MG63 (cell line): Measurements from ENCODE around the gene WNT9B. TPM values are rescaled to one million over a fixed set of nuclear protein-coding genes. Genes with fewer than 3 reads are reported as not detected.
"Not testable (repeated sequence)": the region's sequence is repeated elsewhere in the genome, so short reads cannot be mapped to it uniquely, and the experiment has no call there.

Source experiments
- DNase-seq: peaks from one replicate; pipeline ENCODE4 v3.0.0-alpha.2; 2020
- H3K27me3 ChIP-seq: fragments of 250-450 bp; sonication (Bioruptor Pico); 2 replicates; pipeline ENCODE4 v1.5.1; 2020; ENCODE audit warnings: mild to moderate bottlenecking, moderate library complexity
- H3K36me3 ChIP-seq: fragments of 250-450 bp; sonication (Bioruptor Pico); 2 replicates; pipeline ENCODE4 v1.5.1; 2020; ENCODE audit warnings: mild to moderate bottlenecking, moderate library complexity
- H3K4me3 ChIP-seq: fragments of 250-450 bp; sonication (Bioruptor Pico); 2 replicates; pipeline ENCODE4 v1.5.1; 2020; ENCODE audit warnings: mild to moderate bottlenecking, moderate library complexity
- H3K9me3 ChIP-seq: fragments of 250-450 bp; sonication (Bioruptor Pico); 2 replicates; pipeline ENCODE4 v1.5.1; 2020; ENCODE audit warnings: mild to moderate bottlenecking, moderate library complexity
- total RNA-seq: library from RNA; depleted of rRNA; stranded (reverse); fragments of >200 nt; shearing (Covaris generic); gene quantifications from 2 replicates; pipeline ENCODE4 v1.2.3, GENCODE V29; 2014; ENCODE audit warnings: low replicate concordance

Gene WNT9B
- total RNA-seq, 1 experiment from 2014 or later: not detected

GRCh38 chr17:46903762-46904672 lies 52.6 kb downstream of the WNT9B start:
- no peaks in the 10 kb centered on the region for H3K9me3 ChIP-seq
- no peak overlapping the region for H3K4me3 ChIP-seq
- no peaks in the 10 kb centered on the region for H3K36me3 ChIP-seq
- DNase-seq: no peak
- peaks cover 5% of the 10 kb centered on the region for H3K27me3 ChIP-seq

- Histone ChIP-seq H3K4me3 (no peak overlapping the region), H3K36me3 (no peaks in the 10 kb centered on the region), H3K9me3 (no peaks in the 10 kb centered on the region), H3K27me3 (0 out of 2 replicates have a peak, but pooled peaks cover 4% of the 10 kb centered on the region)
- no peak for DNase-seq
Measured at GRCh38 chr17:46908068-46908737, 56.8 kb downstream of the WNT9B start.

GRCh38 chr17:46910179-46910927 lies 59.0 kb downstream of the WNT9B start:
- Histone ChIP-seq H3K4me3 (no peak overlapping the region), H3K36me3 (no peaks in the 10 kb centered on the region), H3K27me3 (0 out of 2 replicates have a peak, but pooled peaks cover 4% of the 10 kb centered on the region), H3K9me3 (no peaks in the 10 kb centered on the region)
- DNase-seq: no peak

DNA sequence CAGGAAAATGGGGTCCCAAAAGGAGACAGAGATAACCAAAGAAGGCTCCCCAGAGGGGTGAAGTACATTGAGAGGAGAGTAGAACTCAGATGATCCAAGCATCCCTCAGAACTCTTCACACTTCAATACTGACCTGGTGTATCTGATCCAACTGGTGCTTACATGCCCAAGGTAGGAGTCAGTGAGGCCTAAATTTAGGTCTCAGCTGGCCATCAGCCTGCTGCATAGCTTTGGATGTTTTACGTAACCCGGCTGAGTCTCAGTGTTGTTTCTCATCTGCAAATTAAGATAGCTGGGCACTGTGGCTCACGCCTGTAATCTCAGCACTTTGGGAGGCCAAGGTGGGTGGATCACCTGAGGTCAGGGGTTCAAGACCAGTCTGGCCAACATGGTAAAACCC lies 59.9 kb downstream of the WNT9B start:
- Histone ChIP-seq H3K4me3 (no peak overlapping the region), H3K27me3 (0 out of 2 replicates have a peak, but pooled peaks cover 4% of the 10 kb centered on the region), H3K9me3 (no peaks in the 10 kb centered on the region), H3K36me3 (no peaks in the 10 kb centered on the region)
- DNase-seq: no peak

DNA sequence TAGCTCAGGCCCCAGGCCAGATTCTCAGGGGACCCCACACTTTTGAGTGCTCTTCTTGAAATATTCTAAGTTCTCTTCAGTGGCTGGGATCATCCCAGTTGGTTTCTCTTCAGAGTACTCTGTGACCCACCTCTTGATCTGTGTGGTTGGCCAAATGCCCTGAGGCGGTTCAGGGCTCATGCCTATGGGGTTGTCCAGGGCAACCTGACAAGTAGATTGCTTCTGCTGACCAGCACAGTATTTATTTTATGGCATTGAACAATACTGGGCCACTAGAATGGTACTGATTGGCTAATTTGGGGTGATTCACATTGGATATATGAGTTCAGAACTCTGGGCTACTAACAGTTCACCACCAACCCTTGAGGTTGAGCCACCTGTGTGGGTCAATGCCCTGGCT lies 64.2 kb downstream of the WNT9B start:
- Histone ChIP-seq H3K4me3 (no peak overlapping the region), H3K9me3 (peaks cover 3% of the 10 kb centered on the region; the same call in 1 of the 2 replicates), H3K36me3 (no peaks in the 10 kb centered on the region), H3K27me3 (no peaks in the 10 kb centered on the region)
- no peak for DNase-seq

DNA sequence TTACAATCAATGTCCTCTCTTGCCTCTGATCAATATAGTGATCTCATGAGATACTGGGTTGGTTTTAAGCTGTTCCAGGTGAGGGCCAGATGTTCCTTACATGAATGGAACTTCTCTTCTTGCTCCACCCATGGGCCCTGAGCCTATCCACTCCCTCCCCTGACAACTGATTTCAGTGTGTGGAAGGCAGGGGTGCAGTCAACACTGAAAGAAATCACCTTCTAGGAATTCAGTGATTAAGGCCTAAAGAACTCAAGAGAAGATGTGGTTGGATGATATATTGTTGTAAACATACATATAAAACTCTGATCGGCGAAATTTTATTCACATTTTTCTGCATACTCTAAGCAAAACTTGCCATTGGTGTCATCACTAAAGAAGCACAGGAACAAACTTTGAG lies 64.8 kb downstream of the WNT9B start:
- H3K9me3 ChIP-seq: peaks cover 3% of the 10 kb centered on the region; the same call in 1 of the 2 replicates
- no peak for DNase-seq
- H3K27me3 ChIP-seq: no peaks in the 10 kb centered on the region
- H3K36me3 ChIP-seq: no peaks in the 10 kb centered on the region
- H3K4me3 ChIP-seq: no peak overlapping the region

- H3K9me3 ChIP-seq: peaks cover 3% of the 10 kb centered on the region; the same call in 1 of the 2 replicates
- no peaks in the 10 kb centered on the region for H3K27me3 ChIP-seq
- DNase-seq: no peak
- no peak overlapping the region for H3K4me3 ChIP-seq
- H3K36me3 ChIP-seq: no peaks in the 10 kb centered on the region
Measured at GRCh38 chr17:46916623-46917022, 65.2 kb downstream of the WNT9B start.

DNA sequence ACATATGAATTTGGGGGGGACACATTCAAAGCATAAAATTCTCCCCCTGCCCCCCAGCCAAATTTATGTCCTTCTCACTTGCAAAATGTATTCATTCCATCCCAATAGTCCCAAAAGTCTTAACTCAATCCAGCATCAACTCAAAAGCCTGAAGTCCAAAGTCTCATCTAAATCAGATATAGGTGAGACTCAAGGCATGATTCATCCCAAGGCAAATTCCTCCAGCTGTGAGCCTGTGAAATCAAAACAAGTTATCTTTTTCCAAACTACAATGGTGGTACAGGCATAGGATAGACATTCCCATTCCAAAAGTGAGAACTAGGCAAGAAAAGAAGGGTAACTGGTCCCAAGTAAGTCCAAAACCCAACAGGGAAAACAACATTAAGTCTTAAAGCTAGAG lies 65.7 kb downstream of the WNT9B start:
- no peak for DNase-seq
- no peaks in the 10 kb centered on the region for H3K27me3 ChIP-seq
- no peaks in the 10 kb centered on the region for H3K36me3 ChIP-seq
- no peak overlapping the region for H3K4me3 ChIP-seq
- H3K9me3 ChIP-seq: peaks cover 6% of the 10 kb centered on the region; the same call in 1 of the 2 replicates

DNA sequence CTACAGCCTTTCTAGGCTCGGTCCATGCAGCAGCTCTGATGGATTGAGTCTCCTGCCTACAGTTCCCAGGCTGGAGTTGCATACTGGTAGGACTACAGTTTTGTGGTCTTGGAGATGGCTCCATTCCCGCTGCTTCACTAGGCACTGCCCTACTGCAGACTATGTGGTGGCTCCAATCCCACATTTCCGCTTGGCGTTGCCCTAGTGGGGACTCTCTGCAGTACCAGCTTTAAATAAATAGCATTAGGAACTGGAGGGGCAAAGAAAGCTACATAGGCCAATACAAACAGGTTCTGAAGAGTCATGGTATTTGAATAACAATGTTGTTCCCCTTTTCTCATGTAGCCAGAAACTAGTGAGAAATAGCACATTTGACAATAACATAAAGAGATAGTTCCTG lies 66.1 kb downstream of the WNT9B start:
- H3K4me3 ChIP-seq: no peak overlapping the region
- no peaks in the 10 kb centered on the region for H3K36me3 ChIP-seq
- no peak for DNase-seq
- no peaks in the 10 kb centered on the region for H3K27me3 ChIP-seq
- H3K9me3 ChIP-seq: peaks cover 6% of the 10 kb centered on the region; the same call in 1 of the 2 replicates

DNA sequence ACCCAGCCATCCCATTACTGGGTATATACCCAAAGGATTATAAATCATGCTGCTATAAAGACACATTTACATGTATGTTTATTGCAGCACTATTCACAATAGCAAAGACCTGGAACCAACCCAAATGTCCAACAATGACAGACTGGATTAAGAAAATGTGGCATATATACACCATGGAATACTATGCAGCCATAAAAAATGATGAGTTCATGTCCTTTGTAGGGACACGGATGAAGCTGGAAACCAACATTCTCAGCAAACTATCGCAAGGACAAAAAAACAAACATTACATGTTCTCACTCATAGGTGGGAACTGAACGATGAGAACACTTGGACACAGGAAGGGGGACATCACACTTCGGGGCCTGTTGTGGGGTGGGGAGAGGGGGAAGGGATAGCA lies 70.6 kb downstream of the WNT9B start:
- not testable (repeated sequence) for H3K27me3 ChIP-seq, DNase-seq, H3K9me3 ChIP-seq
- peaks cover 22% of the 10 kb centered on the region for H3K36me3 ChIP-seq
- H3K4me3 ChIP-seq: peak overlapping the region; percentile 89

GRCh38 chr17:46922487-46922803 lies 71.1 kb downstream of the WNT9B start:
- DNase-seq: no peak
- peak overlapping the region; percentile 89 for H3K4me3 ChIP-seq
- peaks cover 22% of the 10 kb centered on the region for H3K36me3 ChIP-seq
- H3K27me3 ChIP-seq: no peaks in the 10 kb centered on the region
- peaks cover 3% of the 10 kb centered on the region; the same call in 1 of the 2 replicates for H3K9me3 ChIP-seq

- no peaks in the 10 kb centered on the region for H3K27me3 ChIP-seq
- DNase-seq: peak; percentile 92
- peak within 1 kb of the TSS; percentile 89 for H3K4me3 ChIP-seq
- H3K36me3 ChIP-seq: peaks cover 22% of the 10 kb centered on the region
- H3K9me3 ChIP-seq: peaks cover 3% of the 10 kb centered on the region; the same call in 1 of the 2 replicates
Measured at GRCh38 chr17:46922804-46923635, 71.6 kb downstream of the WNT9B start, which contains the start of gene GOSR2. TSS of gene GOSR2 (plus strand) at chr17:46923160. CDS start at chr17:46923193, 33 bp downstream.

- Histone ChIP-seq H3K4me3 (no peak overlapping the region), H3K36me3 (peaks cover 34% of the 10 kb centered on the region), H3K27me3 (no peaks in the 10 kb centered on the region), H3K9me3 (peaks cover 3% of the 10 kb centered on the region; the same call in 1 of the 2 replicates)
- DNase-seq: no peak
Measured at GRCh38 chr17:46925185-46925868, 73.9 kb downstream of the WNT9B start.

GRCh38 chr17:46928467-46929261 lies 77.3 kb downstream of the WNT9B start:
- Histone ChIP-seq H3K4me3 (no peak overlapping the region), H3K9me3 (no peaks in the 10 kb centered on the region), H3K36me3 (peaks cover 66% of the 10 kb centered on the region), H3K27me3 (no peaks in the 10 kb centered on the region)
- no peak for DNase-seq

DNA sequence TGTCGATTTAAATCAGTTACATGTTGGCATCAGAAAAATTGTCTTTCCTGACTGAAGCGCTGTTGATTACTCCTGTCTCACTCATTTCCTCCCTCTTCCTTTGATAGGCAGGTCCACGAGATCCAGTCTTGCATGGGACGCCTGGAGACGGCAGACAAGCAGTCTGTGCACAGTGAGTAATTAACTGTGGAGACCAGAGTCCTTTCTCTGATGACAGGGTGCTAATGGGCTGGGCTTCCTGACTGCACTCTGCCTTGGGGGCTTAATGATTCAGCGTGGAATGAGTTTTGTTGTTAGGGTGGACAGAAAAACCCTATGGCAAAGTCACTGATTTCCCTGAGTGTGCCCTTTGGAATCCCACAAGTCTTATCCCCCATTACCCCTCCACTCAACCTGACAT lies 78.0 kb downstream of the WNT9B start:
- peaks cover 73% of the 10 kb centered on the region for H3K36me3 ChIP-seq
- no peaks in the 10 kb centered on the region for H3K27me3 ChIP-seq
- H3K4me3 ChIP-seq: no peak overlapping the region
- no peak for DNase-seq
- no peaks in the 10 kb centered on the region for H3K9me3 ChIP-seq
